Activated CD4-positive, alpha-beta T cell treated with anti-CD3 and anti-CD28 coated beads, Interleukin-2, amount 50 U/mL, for 16 hours (primary cell): ENCODE data around the gene TMEM184B.
A peak's percentile ranks its signal among the peaks of the same experiment; 100 is the strongest.

Source experiments
- DNase-seq: peaks from one replicate; pipeline ENCODE4 v3.0.0-alpha.2; 2020

The TMEM184B gene

GRCh38 chr22:38305471-38306448, 33.0 kb upstream of the TMEM184B start:
- peak; percentile 67 for DNase-seq

GRCh38 chr22:38304526-38304925, 31.7 kb upstream of the TMEM184B start:
- DNase-seq: no peak

GRCh38 chr22:38303974-38304373, 31.2 kb upstream of the TMEM184B start:
- DNase-seq: no peak

GRCh38 chr22:38302906-38303305, 30.1 kb upstream of the TMEM184B start:
- no peak for DNase-seq

- DNase-seq: no peak
These were observed 28.1 kb upstream of the TMEM184B start for GRCh38 chr22:38300946-38301345.

- DNase-seq: no peak
These were observed 27.6 kb upstream of the TMEM184B start for GRCh38 chr22:38300197-38300945.

- no peak for DNase-seq
These were observed 26.9 kb upstream of the TMEM184B start for GRCh38 chr22:38299770-38300102.

- peak; percentile 28 for DNase-seq
These were observed 25.6 kb upstream of the TMEM184B start for GRCh38 chr22:38298312-38299005.

GRCh38 chr22:38296372-38296771, 23.6 kb upstream of the TMEM184B start:
- no peak for DNase-seq

GRCh38 chr22:38295863-38296262, 23.1 kb upstream of the TMEM184B start:
- DNase-seq: no peak

- DNase-seq: no peak
These were observed 22.5 kb upstream of the TMEM184B start for GRCh38 chr22:38295339-38295738.

GRCh38 chr22:38294193-38294592, 21.4 kb upstream of the TMEM184B start:
- no peak for DNase-seq

GRCh38 chr22:38292694-38293093, 19.9 kb upstream of the TMEM184B start:
- no peak for DNase-seq

- no peak for DNase-seq
These were observed 18.5 kb upstream of the TMEM184B start for GRCh38 chr22:38291201-38291777.

GRCh38 chr22:38290347-38290746, 17.5 kb upstream of the TMEM184B start:
- no peak for DNase-seq

GRCh38 chr22:38289583-38290082, 16.8 kb upstream of the TMEM184B start:
- no peak for DNase-seq

- no peak for DNase-seq
These were observed 14.3 kb upstream of the TMEM184B start for GRCh38 chr22:38286915-38287669.

- no peak for DNase-seq
These were observed 12.2 kb upstream of the TMEM184B start for GRCh38 chr22:38285018-38285417.

GRCh38 chr22:38284042-38284402, 11.2 kb upstream of the TMEM184B start:
- no peak for DNase-seq

GRCh38 chr22:38282397-38282796, 9.6 kb upstream of the TMEM184B start:
- no peak for DNase-seq

GRCh38 chr22:38276166-38276565, 3.4 kb upstream of the TMEM184B start:
- DNase-seq: no peak
